NCI-H2107 treated with DMSO at 0.1 percent for 48 hours (cell line): ENCODE measurements around the gene PI4KB.

Experiments
- DNase-seq: peaks from one replicate; lab custom pipeline; 2025; ENCODE audit not compliant: unreplicated experiment; lab: John Stamatoyannopoulos, UW

Gene PI4KB

GRCh38 chr1:151346082-151346768 is 19.0 kb upstream of the PI4KB start:
- no peak for DNase-seq

- no peak for DNase-seq
Observed at GRCh38 chr1:151344291-151344690, 17.1 kb upstream of the PI4KB start.

GRCh38 chr1:151343587-151343986 is 16.4 kb upstream of the PI4KB start:
- DNase-seq, result no peak

- no peak for DNase-seq
Observed at GRCh38 chr1:151342569-151342968, 15.4 kb upstream of the PI4KB start.

- DNase-seq, result no peak
Observed at GRCh38 chr1:151342021-151342420, 14.8 kb upstream of the PI4KB start.

- DNase-seq, result peak; percentile 86
Observed at GRCh38 chr1:151340870-151341754, 13.9 kb upstream of the PI4KB start.

- DNase-seq, result no peak
Observed at GRCh38 chr1:151336556-151336955, 9.3 kb upstream of the PI4KB start.

GRCh38 chr1:151334822-151335221 is 7.6 kb upstream of the PI4KB start:
- DNase-seq, result no peak

GRCh38 chr1:151327903-151328674 is 873 bp upstream of the PI4KB start:
- DNase-seq, result no peak

GRCh38 chr1:151326619-151327222 is 495 bp downstream of the PI4KB start:
- DNase-seq, result peak; percentile 34

- no peak for DNase-seq
Observed at GRCh38 chr1:151325646-151326429, 1.4 kb downstream of the PI4KB start.

GRCh38 chr1:151325231-151325630 is 2.0 kb downstream of the PI4KB start:
- no peak for DNase-seq

GRCh38 chr1:151324390-151324930 is 2.8 kb downstream of the PI4KB start:
- DNase-seq, result no peak

- no peak for DNase-seq
Observed at GRCh38 chr1:151318975-151319374, 8.2 kb downstream of the PI4KB start.

GRCh38 chr1:151315565-151316235 is 11.5 kb downstream of the PI4KB start:
- DNase-seq, result no peak

GRCh38 chr1:151314137-151314875 is 12.9 kb downstream of the PI4KB start:
- DNase-seq, result no peak

- DNase-seq, result no peak
Observed at GRCh38 chr1:151313501-151313900, 13.7 kb downstream of the PI4KB start.

- no peak for DNase-seq
Observed at GRCh38 chr1:151312826-151313225, 14.4 kb downstream of the PI4KB start.

GRCh38 chr1:151312411-151312810 is 14.8 kb downstream of the PI4KB start:
- no peak for DNase-seq
